Measurements from ENCODE around the gene NECAB3. TPM values are rescaled to one million over a fixed set of nuclear protein-coding genes. Genes with fewer than 3 reads are reported as not detected.
"Not testable (repeated sequence)": the region's sequence is repeated elsewhere in the genome, so short reads cannot be mapped to it uniquely, and the experiment has no call there.

The NECAB3 gene, protein sequence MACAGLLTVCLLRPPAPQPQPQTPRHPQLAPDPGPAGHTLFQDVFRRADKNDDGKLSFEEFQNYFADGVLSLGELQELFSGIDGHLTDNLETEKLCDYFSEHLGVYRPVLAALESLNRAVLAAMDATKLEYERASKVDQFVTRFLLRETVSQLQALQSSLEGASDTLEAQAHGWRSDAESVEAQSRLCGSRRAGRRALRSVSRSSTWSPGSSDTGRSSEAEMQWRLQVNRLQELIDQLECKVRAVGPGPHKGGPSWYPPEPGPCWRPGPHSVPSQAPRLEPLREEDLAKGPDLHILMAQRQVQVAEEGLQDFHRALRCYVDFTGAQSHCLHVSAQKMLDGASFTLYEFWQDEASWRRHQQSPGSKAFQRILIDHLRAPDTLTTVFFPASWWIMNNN
- total RNA-seq: 34.1 and 35.1 TPM in 2 replicates

DNA sequence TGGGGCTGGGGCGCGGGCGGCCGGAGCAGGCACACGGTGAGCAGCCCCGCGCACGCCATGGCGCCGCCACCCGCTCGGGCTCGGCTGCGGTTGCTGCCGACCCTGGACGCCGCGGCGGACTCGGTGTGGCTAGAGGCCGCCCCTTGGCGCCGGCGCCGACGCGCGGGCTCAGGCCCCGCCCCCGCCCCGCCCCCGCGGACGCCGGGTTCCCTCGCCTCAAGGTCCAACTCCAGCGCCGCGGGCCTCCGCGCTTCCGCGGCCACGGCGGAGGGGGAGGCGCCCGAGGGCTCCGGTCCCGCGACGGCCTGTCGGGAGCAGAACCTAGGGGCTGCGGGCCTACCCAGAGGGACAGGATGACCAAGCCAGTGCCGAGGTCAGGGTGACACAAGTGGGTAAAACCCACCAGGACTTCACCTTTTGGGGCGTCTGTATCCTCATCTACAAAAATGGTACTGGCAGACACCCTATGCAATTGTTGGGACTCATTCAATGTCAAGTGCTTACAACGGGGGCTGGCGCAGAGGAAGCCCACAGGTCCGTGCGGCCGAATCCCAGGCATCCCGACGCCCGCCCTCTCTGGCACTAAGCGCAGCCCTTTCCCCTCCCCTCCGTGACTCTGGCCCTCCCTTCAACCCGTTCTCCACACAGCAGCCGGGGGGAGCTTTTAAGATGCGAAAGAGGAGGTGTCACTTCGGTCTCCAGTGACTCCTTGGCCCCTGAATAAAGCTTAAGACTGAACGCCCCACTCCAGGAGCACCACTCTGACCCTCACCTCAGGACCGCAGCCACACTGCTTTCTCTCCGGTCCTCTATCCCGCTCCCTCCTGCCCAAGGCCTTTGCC, at the start of gene NECAB3:
NECAB3 (minus strand) TSS at position 135 of the 842 bp plus-strand sequence; CDS start at position 59, 76 bp downstream.
- intact Hi-C loops (cut with micrococcal nuclease): loop anchor here (1.0 kb wide), 1 partner anchor 12 kb away; the partner anchor contains the start of gene E2F1

DNA sequence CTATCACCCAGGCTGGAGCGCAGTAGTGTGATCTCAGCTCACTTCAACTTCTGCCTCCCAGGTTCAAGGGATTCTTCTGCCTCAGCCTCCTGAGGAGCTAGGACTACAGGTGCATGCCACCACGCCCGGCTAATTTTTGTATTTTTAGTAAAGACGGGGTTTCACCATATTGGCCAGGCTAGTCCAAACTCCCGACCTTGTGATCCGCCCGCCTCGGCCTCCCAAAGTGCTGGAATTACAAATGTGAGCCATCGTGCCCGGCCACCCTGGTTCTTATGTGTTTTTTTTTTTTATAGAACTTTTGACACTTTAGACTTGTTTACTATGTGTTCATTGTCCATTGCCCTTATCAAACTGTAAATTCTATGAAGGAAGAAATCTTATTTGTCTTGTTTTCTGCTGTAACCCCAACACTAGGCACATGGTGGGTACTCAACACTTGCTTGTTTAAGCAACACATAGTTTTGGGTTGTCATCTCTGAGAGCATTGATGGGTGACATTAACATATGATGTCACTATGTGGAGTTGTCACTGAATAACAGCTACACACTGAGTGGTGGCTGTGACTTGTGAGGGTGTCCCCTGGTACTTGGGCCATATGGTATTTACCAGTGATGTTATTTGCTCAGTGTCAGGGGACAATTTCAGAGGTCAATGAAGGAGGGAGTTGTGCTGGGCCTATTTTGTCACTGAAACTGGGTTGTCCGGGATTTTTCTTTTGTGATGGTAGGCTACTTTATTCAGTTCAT, 47.3 kb upstream of the NECAB3 start:
- intact Hi-C loops (cut with micrococcal nuclease): no loop called here

DNA sequence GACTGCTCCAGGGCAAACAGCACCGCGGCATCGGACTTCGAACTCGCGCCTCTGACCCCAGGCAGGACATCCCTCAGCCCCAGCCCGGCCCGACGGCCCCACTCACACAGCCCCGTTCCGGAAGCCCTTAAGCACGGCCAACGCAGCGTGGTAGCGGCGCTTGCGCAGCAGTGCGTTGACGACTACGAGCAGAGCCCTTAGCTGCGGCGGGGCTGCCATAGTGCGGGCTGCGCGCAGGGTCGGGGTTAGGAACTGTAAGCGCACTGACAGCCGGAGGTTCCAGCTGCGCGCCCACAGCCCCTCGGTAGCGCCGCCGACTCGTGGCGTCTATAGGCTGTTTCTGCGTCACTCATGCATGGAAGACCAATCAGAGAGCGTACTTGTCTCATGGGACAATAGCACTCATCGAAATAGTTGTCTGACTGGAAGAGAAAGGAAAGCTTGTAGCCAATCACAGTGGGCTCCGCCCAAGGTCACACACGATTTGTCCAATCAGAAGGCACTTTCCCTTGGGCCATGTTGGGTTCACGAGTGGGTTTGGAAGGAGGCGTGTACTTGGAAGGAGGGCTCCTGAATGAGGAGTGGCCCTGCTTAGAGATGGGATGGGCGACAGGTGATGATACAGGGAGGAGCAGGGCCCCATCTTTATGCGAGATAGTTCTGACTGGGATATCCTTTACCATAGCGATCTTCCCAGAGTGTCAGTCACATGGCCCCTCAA, 45.9 kb upstream of the NECAB3 start, which contains the start of gene PXMP4:
PXMP4 (minus strand) TSS at position 322 of the 721 bp plus-strand sequence; CDS start at position 219, 103 bp downstream.
- intact Hi-C loops (cut with micrococcal nuclease): loop anchor here (1.0 kb wide), 2 partner anchors 12 to 34 kb away; partner anchors contain the start of gene E2F1

DNA sequence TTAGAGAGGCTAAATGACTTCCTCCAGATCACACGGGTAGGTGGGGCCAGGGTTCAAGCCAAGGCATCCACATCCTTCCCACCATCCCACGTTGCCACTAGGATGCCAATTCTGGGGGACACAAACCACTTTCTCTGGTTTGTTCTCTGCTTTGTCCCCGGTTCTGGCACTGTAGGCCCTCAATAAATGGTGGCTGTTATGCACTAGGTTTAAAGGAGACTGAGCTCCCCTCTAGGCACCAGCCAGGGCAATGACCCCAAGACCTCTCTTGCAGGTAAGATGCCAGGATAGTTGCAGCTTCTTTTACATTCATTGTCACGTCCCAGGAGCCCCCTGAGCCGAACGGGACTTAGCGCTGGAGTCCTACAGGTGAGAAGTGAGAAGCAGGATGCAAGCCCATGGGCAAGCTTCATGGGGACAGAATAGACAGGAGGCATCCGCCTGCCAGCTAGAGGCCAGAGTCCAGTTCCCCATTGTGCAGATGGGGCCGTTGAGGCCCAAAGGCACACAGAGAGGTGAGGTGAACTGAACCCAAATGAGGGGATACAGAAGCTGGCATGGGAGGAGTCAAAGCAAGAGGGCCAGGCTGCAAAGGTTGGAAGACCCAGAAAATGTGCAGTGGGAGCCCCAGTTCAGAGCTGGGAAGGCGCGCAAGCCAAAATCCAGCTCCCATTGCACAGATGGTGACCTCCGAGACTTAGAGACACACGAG, 45.2 kb upstream of the NECAB3 start:
- intact Hi-C loops (cut with micrococcal nuclease): no loop called here

DNA sequence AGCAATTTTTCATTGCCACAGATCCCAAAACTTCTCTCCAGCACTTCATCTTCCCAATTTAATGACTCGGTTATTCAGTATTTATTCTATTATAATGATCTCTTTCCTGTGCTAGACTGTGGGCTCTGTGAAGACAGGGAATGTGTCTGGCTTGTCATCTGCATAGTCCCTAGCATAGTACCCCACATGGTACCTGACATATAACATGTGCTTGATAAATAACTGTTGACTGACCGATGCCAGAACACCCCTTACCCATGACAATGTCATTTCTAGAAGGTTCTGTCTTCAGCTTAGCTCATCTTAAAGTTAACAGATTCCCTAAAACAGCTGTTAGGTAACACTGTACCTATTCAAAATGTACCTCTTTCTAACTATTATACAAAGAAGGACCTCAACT, 42.3 kb upstream of the NECAB3 start:
- intact Hi-C loops (cut with micrococcal nuclease): no loop called here

DNA sequence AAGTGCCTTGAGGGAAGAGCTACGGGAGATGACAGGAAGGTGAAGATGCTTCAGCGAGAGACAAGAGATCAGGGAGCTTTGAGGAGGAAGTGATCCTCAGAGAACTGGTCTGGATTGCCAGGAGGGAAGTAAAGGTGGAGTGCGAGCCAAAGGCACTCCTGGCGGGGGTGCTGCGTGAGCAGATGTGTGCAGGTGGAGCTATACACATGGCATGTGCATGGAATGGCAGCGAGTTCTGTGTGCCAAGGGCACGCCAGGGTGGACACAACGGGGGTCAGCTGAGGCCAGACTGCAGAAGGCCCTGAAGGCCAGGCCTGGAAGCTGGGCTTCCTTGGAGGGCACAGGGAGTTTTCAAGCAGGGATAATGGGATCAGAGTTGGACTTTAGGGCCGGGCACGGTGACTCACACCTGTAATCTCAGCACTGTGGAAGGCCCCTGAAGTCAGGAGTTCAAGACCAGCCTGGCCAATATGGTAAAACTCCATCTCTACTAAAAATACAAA, 39.7 kb upstream of the NECAB3 start:
- intact Hi-C loops (cut with micrococcal nuclease): no loop called here

DNA sequence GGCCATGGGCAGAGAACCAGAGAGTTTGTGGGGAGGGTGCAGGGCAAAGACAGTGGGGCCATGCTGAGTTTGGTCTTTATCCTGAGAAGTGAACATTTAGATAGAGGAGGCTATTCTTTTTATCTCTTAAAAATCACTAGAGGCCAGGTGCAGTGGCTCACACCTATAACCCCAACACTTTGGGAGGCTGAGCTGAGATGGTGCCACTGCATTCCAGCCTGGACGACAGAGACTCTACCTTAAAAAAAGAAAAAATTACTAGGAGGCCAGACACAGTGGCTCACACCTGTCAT, 37.2 kb upstream of the NECAB3 start:
- intact Hi-C loops (cut with micrococcal nuclease): no loop called here

DNA sequence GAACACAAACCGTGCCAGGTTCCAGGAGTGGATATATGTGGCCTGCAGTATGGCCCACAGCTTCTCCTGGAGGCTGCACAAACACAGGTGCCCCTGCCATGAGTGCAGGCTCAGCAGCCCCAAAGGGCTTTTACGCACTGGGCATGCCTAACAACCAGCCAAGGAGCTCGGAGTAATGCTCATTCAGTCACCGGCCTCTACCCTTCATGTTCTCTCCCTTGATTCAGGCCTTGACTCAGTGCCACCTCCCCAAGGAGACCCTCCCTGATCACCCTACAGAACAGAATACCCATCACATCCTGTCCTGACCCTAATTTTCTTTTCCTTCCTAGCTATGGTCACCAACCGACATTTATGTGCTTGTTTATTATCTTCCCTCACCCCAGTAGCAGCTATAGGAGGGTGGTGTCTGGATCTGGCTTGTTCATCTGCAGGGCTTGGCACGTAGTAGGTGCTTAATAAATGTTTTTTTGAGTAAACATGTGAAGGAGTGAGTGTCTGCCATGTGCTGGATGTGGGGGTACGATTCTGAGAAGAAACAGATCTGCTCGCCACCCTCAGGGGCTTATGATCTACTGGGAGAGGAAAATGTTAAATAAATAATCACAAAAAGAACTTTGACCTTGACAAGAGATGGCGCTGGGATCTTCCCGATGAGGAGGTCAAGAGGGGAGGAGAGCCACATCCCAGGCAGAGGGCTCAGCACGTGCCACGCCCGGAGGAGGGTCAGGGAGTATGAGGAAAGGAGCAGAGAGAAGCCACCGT, 36.6 kb upstream of the NECAB3 start:
- intact Hi-C loops (cut with micrococcal nuclease): no loop called here

DNA sequence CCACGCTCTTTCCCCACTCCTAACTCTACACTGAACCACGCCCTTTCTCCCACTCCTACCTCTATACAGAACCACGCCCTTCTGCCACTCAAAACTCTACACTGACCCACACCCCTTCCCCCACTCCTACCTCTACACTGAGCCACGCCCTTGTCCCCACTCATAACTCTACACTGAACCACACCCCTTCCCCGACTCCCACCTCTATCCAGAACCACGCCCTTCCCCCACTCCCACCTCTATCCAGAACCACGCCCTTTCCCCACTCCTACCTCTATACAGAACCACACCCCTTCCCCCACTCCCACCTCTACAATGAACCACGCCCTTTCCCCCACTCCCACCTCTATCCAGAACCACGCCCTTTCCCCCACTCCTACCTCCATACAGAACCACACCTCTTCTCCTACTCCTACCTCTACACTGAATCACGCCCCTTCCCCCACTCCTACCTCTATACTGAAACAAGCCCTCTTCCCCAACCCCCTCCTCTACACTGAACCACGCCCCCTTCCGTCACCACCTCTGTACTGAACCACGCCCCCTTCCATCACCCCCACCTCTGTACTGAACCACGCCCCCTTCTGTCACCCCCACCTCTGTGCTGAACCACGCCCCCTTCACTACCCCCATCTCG, 35.8 kb upstream of the NECAB3 start:
- intact Hi-C loops (cut with micrococcal nuclease): no loop called here

DNA sequence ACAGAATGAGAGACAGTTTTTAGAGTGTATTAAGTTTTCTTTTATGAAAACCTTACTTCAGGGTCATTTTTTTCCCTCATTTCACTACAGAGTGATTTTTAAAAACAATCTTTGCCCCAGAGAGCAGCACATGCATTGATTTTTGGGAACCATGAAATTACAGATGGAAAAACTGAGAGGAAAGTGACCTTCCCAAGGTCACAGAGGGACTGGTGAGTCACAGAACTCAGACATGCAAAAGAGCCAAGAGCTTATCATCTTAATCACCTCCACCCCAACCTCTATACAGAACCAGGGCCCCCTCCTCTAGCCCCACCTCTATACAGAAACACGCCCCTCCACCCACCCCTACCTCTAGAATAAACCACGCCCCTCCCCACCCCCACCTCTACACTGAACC, 35.2 kb upstream of the NECAB3 start:
- intact Hi-C loops (cut with micrococcal nuclease): no loop called here

DNA sequence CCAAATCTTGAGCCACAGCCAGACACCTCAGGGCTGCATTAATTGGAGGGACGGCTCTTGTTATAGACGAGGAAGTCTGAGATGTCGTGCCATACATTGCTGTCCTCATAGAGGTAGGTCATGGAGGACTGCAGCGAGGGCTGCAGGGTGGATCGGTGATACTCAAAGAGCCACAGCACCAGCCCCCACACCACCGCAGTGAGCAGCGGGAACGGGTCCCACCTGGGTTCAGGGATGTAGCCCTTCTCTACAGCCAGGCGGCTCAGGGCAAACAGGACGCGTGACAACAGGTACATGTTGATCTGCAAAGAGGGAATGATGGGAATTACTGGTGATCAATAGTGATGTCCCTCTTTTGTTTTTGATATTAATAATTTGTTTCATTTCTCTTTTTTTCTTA, 33.4 kb upstream of the NECAB3 start:
- intact Hi-C loops (cut with micrococcal nuclease): no loop called here

DNA sequence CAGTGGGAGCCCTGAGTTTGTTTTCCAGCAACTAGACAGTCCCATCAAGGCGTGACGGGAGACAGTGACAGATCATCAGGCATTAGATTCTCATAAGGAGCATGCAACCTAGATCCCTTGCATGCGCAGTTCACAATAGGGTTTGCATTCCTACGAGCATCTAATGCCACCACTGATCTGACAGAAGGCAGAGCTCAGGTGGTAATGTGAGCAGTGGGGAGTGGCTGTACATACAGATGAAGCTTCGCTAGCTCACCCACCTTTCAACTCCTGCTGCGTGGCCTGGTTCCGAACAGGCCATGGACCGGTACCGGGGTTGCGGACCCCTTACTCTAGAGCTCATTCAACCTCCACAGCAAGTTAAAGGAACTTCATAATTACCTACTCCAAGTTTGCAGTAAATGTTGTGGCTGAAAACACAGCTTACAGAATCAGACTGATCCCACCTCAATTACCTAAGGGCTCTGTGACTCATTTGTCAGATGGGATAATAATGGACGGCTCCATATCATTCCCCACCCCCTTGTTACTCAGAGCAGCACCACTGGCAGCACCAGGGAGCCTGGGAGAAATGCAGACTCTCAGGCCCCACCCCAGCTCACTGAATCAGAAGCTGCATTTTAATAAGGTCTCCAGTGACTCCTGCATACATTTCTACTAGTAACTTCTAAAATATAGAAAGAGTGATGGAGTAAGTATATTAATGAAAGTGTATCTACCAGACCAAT, 30.1 kb upstream of the NECAB3 start:
- intact Hi-C loops (cut with micrococcal nuclease): no loop called here

DNA sequence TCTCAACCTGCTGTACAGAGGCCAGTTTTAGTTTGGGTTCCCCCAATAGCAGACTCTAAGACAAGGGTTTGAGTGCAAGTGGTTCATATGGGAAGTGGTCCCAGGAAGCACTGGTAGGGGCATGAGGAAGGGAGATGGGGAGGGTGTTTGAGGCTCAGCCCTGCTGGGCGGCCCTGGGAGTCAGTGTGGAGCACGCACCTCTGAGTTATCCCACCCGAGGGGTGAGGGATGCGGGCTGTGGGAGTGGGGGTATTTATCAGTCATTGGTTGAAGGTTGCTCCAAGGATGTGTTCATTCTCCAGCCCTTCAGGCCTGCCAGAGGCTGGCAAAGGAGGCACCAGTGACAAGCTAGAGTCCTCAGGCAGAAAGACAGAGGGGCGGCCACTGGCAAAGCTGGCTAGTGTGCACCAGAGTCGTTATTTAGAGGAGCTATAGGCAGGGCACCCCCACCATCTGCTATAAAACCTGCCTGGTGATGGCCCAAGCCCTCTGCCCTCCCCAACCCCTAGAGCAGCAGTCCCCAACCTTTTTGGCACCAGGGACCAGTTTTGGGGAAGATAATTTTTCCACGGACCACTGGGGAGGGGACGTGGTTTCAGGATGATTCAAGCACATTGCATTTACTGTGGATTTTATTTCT, 29.4 kb upstream of the NECAB3 start:
- intact Hi-C loops (cut with micrococcal nuclease): no loop called here

DNA sequence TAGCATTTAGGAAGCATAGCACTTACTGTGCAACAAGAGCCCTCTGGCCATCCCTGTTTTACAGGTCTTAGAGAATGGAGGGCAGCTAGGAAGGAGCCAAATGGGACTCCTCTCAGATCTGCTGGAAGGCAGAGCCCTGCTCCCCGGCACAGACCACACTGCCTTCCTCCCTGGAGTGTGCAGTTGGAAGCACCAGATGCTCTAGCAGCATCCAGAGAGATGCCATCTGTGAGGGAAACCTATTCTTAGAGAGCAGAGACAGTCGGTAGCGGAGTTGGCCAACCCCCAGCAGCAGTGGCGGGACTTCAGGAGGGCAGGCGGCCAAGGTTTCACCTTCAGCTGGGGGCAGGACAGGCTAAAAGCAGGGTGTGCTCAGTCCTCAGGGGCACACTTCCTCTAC, 28.6 kb upstream of the NECAB3 start:
- intact Hi-C loops (cut with micrococcal nuclease): no loop called here

DNA sequence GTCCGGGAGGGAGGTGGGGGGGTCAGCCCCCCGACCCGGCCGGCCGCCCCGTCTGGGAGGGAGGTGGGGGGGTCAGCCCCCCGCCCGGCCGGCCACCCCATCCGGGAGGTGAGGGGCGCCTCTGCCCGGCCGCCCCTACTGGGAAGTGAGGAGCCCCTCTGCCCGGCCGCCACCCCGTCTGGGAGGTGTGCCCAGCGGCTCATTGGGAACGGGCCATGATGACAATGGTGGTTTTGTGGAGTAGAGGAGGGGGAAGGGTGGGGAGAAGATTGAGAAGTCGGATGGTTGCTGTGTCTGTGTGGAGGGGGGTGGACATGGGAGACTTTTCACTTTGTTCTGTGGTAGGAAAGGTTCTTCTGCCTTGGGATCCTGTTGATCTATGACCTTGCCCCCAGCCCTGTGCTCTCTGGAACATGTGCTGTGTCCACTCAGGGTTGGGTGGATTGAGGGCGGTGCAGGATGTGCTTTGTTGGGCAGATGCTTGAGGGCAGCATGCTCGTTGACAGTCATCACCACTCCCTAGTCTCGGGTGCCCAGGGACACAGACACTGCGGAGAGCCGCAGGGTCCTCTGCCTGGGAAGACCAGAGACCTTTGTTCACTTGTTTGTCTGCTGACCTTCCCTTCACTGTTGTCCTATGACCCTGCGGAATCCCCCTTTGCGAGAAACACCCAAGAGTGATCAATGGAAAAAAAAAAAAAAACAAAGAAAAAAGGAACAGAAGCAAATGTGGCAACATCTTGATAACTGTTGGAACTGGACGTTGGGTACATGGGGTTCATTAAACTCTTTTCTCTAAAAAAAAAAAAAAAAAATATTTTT, 27.6 kb upstream of the NECAB3 start:
- intact Hi-C loops (cut with micrococcal nuclease): no loop called here

DNA sequence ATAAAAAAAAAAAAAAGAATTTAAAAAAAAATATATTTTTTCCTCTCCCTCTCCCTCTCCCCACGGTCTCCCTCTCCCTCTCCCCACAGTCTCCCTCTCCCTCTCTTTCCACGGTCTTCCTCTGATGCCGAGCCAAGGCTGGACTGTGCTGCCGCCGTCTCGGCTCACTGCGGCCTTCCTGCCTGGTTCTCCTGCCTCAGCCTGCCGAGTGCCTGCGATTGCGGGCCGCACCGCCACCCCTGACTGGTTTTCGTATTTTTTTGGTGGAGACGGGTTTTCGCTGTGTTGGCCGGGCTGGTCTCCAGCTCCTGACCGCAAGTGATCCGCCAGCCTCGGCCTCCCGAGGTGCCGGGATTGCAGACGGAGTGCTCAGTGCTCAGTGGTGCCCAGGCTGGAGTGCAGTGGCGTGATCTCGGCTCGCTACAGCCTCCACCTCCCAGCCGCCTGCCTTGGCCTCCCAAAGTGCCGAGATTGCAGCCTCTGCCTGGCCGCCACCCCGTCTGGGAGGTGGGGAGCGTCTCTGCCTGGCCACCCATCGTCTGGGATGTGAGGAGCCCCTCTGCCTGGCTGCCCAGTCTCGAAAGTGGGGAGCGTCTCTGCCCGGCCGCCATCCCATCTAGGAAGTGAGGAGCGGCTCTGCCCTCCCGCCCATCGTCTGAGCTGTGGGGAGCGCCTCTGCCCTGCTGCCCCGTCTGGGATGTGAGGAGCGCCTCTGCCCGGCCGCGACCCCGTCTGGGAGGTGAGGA, 26.6 kb upstream of the NECAB3 start:
- intact Hi-C loops (cut with micrococcal nuclease): not testable (repeated sequence)
